Endothelial cell of umbilical vein (primary cell): Measurements from ENCODE around the gene CDC5L.

Source experiments
- CTCF ChIP-seq, 2 donors: IDR thresholded peaks; 1 replicate in 1 of 2; 2 replicates in 1 of 2; pipeline ENCODE4 v1.5.1; 2011; ENCODE audit warnings: low read length in 2 of 2, mild to moderate bottlenecking in 2 of 2, moderate library complexity in 2 of 2, control low read depth in 1 of 2, inconsistent platforms in 1 of 2, low read depth in 1 of 2; ENCODE audit not compliant: insufficient read depth in 1 of 2; ENCODE audit errors: extremely low read depth in 1 of 2
- POLR2A ChIP-seq: IDR thresholded peaks from 2 replicates; pipeline ENCODE4 v1.6.1; 2012; ENCODE audit warnings: low read depth, mild to moderate bottlenecking, control low read depth, low read length
- POLR2AphosphoS5 ChIP-seq: IDR thresholded peaks from 2 replicates; pipeline ENCODE4 v1.6.1; 2012; ENCODE audit warnings: low read depth, mild to moderate bottlenecking, control low read depth, low read length, moderate library complexity; ENCODE audit not compliant: insufficient read depth

GRCh38 chr6:44452725-44453124 is 65.2 kb downstream of the CDC5L start:
- TF ChIP-seq POLR2A (no peak), CTCF (IDR thresholded peaks at IDR 0.05; ENCODE audit: extremely low read depth in 1 of 2, insufficient read depth in 1 of 2, low read depth in 1 of 2, low read length in 2 of 2) (no peak), POLR2AphosphoS5 (no peak)
